IMR-90 (cell line): ENCODE results near the gene NFKBIZ. TPM values are rescaled to one million over a fixed set of nuclear protein-coding genes. Genes with fewer than 3 reads are reported as not detected.

Experiments
- ATAC-seq: fragments of 200-7000 bp; cut with Tn5 transposase; 2 replicates; pipeline ENCODE4 v1.9.1; 2020; ENCODE audit warnings: low read depth, mild to moderate bottlenecking, moderate library complexity
- BruUV-seq: library from RNA; stranded (reverse); fragments of 400-500 nt; replicated peaks from 2 replicates; lab custom pipeline; 2021; lab: Mats Ljungman, UMichigan
- CTCF ChIA-PET: fragments of 300-600 bp; formaldehyde crosslinking; extraction: SDS; loops from one replicate; lab custom pipeline; 2021; ENCODE audit warnings: antibody characterized with exemption; lab: Yijun Ruan, JAX
- POLR2A ChIA-PET: fragments of 300-600 bp; sonication (Branson Sonifier 250); formaldehyde crosslinking; loops from one replicate; lab custom pipeline; 2022; ENCODE audit warnings: antibody characterized with exemption; ENCODE audit not compliant: unreplicated experiment; lab: Charles Lee
- DNase-seq: peaks from one replicate; pipeline ENCODE4 v3.0.0; 2013
- H2AFZ ChIP-seq: replicated peaks from 2 replicates; pipeline ENCODE3; 2013; ENCODE audit warnings: low read length, mild to moderate bottlenecking; ENCODE audit not compliant: poor library complexity
- H2AK5ac ChIP-seq: 2 replicates; pipeline ENCODE4 v1.6.1; 2013; ENCODE audit warnings: low read depth, low read length, inconsistent platforms
- H2AK9ac ChIP-seq: replicated peaks from 2 replicates; pipeline ENCODE3; 2013; ENCODE audit warnings: mild to moderate bottlenecking, low read depth, low read length, moderate library complexity; ENCODE audit not compliant: poor library complexity
- H2BK120ac ChIP-seq: 2 replicates; pipeline ENCODE4 v1.6.1; 2013; ENCODE audit warnings: low read depth, low read length, inconsistent platforms
- H2BK15ac ChIP-seq: 3 replicates; pipeline ENCODE4 v1.6.1; 2013; ENCODE audit warnings: low read depth, low read length, inconsistent platforms
- H2BK20ac ChIP-seq: 2 replicates; pipeline ENCODE4 v1.6.1; 2013; ENCODE audit warnings: low read depth, mild to moderate bottlenecking, inconsistent platforms, low read length, moderate library complexity
- H2BK5ac ChIP-seq: 2 replicates; pipeline ENCODE4 v1.6.1; 2013; ENCODE audit warnings: mild to moderate bottlenecking, low read depth, low read length, inconsistent platforms; ENCODE audit not compliant: poor library complexity, severe bottlenecking
- H3K14ac ChIP-seq: replicated peaks from 2 replicates; pipeline ENCODE4 v1.6.1; 2013; ENCODE audit warnings: low read depth, low read length, inconsistent platforms
- H3K18ac ChIP-seq: 2 replicates; pipeline ENCODE4 v1.6.1; 2013; ENCODE audit warnings: low read depth, low read length, control low read depth
- H3K23ac ChIP-seq: 2 replicates; pipeline ENCODE4 v1.6.1; 2013; ENCODE audit warnings: low read depth, low read length, inconsistent platforms
- H3K27ac ChIP-seq: 2 replicates; pipeline ENCODE4 v1.5.1; 2013; ENCODE audit warnings: mild to moderate bottlenecking, control low read depth, low read length; ENCODE audit not compliant: insufficient read depth
- H3K27me3 ChIP-seq: 2 replicates; pipeline ENCODE4 v1.6.1; 2013; ENCODE audit warnings: low read length; ENCODE audit not compliant: control insufficient read depth, insufficient read depth
- H3K36me3 ChIP-seq: 2 replicates; pipeline ENCODE4 v1.6.1; 2013; ENCODE audit warnings: low read length, mixed read lengths; ENCODE audit not compliant: control insufficient read depth, insufficient read depth
- H3K4ac ChIP-seq: 2 replicates; pipeline ENCODE4 v1.6.1; 2013; ENCODE audit warnings: low read depth, low read length, inconsistent platforms
- H3K4me1 ChIP-seq: 2 replicates; pipeline ENCODE4 v1.6.1; 2013; ENCODE audit warnings: low read length, mixed read lengths; ENCODE audit not compliant: control insufficient read depth, insufficient read depth
- H3K4me2 ChIP-seq: 2 replicates; pipeline ENCODE4 v1.6.1; 2013; ENCODE audit warnings: low read depth, mild to moderate bottlenecking, control low read depth, low read length, moderate library complexity
- H3K4me3 ChIP-seq: 2 replicates; pipeline ENCODE4 v1.5.1; 2013; ENCODE audit warnings: low read depth, mild to moderate bottlenecking, control low read depth, low read length, moderate library complexity; ENCODE audit not compliant: insufficient read depth
- H3K56ac ChIP-seq: 2 replicates; pipeline ENCODE4 v1.6.1; 2013; ENCODE audit warnings: low read length, inconsistent platforms; ENCODE audit not compliant: insufficient read depth; ENCODE audit errors: extremely low read depth
- H3K79me1 ChIP-seq, 2 experiments: 2 replicates each; pipeline ENCODE4 v1.6.1; 2013; ENCODE audit warnings: low read length in 2 of 2, inconsistent platforms in 1 of 2, low read depth in 1 of 2
- H3K9ac ChIP-seq: 2 replicates; pipeline ENCODE4 v1.6.1; 2013; ENCODE audit warnings: low read depth, low read length, control low read depth
- H3K9me1 ChIP-seq: 2 replicates; pipeline ENCODE4 v1.6.1; 2013; ENCODE audit warnings: low read length, inconsistent platforms; ENCODE audit not compliant: insufficient read depth
- H3K9me3 ChIP-seq: 2 replicates; pipeline ENCODE4 v1.6.1; 2013; ENCODE audit warnings: low read length; ENCODE audit not compliant: control insufficient read depth, insufficient read depth
- H4K20me1 ChIP-seq: 2 replicates; pipeline ENCODE4 v1.6.1; 2013; ENCODE audit warnings: low read length, inconsistent platforms; ENCODE audit not compliant: insufficient read depth
- H4K5ac ChIP-seq: 2 replicates; pipeline ENCODE4 v1.6.1; 2013; ENCODE audit warnings: mild to moderate bottlenecking, low read depth, low read length, control low read depth
- H4K8ac ChIP-seq, 2 experiments: 2 replicates each; pipeline ENCODE4 v1.6.1; 2013; ENCODE audit warnings: low read depth in 2 of 2, low read length in 2 of 2, control low read depth in 1 of 2, inconsistent platforms in 1 of 2
- H4K91ac ChIP-seq: 2 replicates; pipeline ENCODE4 v1.6.1; 2013; ENCODE audit warnings: low read depth, low read length, inconsistent platforms; ENCODE audit not compliant: insufficient read depth
- BHLHE40 ChIP-seq: fragments of 150-350 bp; IDR thresholded peaks from 2 replicates; pipeline ENCODE4 v1.6.1; 2016; ENCODE audit warnings: mild to moderate bottlenecking, low read depth, low read length
- FOS ChIP-seq: fragments of 150-350 bp; IDR thresholded peaks from 2 replicates; pipeline ENCODE4 v1.6.1; 2016; ENCODE audit warnings: low read depth, low read length
- MAFK ChIP-seq: IDR thresholded peaks from 2 replicates; pipeline ENCODE4 v1.6.1; 2012; ENCODE audit warnings: low read depth, low read length, improper control_type of control experiment
- MXI1 ChIP-seq: IDR thresholded peaks from 2 replicates; pipeline ENCODE4 v1.6.1; 2012; ENCODE audit warnings: low read depth, mild to moderate bottlenecking, low read length, moderate library complexity, borderline replicate concordance
- POLR2A ChIP-seq: IDR thresholded peaks from 2 replicates; pipeline ENCODE4 v1.6.1; 2012; ENCODE audit warnings: mild to moderate bottlenecking, low read depth, low read length
- RAD21 ChIP-seq: IDR thresholded peaks from 2 replicates; pipeline ENCODE4 v1.6.1; 2012; ENCODE audit warnings: low read length, improper control_type of control experiment
- RCOR1 ChIP-seq: IDR thresholded peaks from 2 replicates; pipeline ENCODE4 v1.6.1; 2012; ENCODE audit warnings: mild to moderate bottlenecking, low read length, improper control_type of control experiment; ENCODE audit not compliant: insufficient replicate concordance
- SMC3 ChIP-seq: fragments of 150-350 bp; IDR thresholded peaks from 2 replicates; pipeline ENCODE4 v1.6.1; 2016; ENCODE audit warnings: low read depth, mild to moderate bottlenecking, antibody characterized with exemption, low read length, moderate library complexity
- WGBS, 2 experiments: methylation state at CpG; one replicate each; pipeline versions ENCODE4 v1.1.5 to v1.1.7; 2013; ENCODE audit warnings: missing lambda C conversion rate in 2 of 2; ENCODE audit not compliant: insufficient read length in 1 of 2; ENCODE audit errors: extremely low coverage in 2 of 2; 5-methylcytosine and 5-hydroxymethylcytosine counted together
- dilution Hi-C: fragments of 300-500 bp; cut with HindIII; formaldehyde crosslinking; loops from one replicate; pipeline ENCODE4 v1.14.3; 2018; ENCODE audit warnings: low sequenced_read_pairs; ENCODE audit not compliant: unreplicated experiment
- in situ Hi-C: fragments of 300-500 bp; cut with MboI; formaldehyde crosslinking; loops from 3 replicates; pipeline ENCODE4 v1.14.3; 2019; ENCODE audit warnings: low sequenced_read_pairs, inconsistent platforms, mixed read lengths
- intact Hi-C: fragments of 100-400 bp; cut with micrococcal nuclease; formaldehyde crosslinking; loops from 2 replicates; pipeline ENCODE4 v1.10.0; 2022
- polyA plus RNA-seq, 3 experiments: library from polyadenylated mRNA; depleted of rRNA; stranded (reverse); fragments of >200 nt; gene quantifications; 2 replicates each; pipeline ENCODE4 v1.2.3, GENCODE V29; 2012; ENCODE audit warnings: low replicate concordance in 1 of 3
- total RNA-seq: library from RNA; depleted of rRNA; stranded (reverse); fragments of >200 nt; gene quantifications from 2 replicates; pipeline ENCODE4 v1.2.3, GENCODE V29; 2012
- TF ChIP-seq, protein P1 (sequence below): conservative IDR thresholded peaks from 2 replicates; pipeline ENCODE4 v1.5.1; 2012; ENCODE audit warnings: mild to moderate bottlenecking, low read depth, low read length, improper control_type of control experiment
- TF ChIP-seq, protein P2 (sequence below): fragments of 150-350 bp; IDR thresholded peaks from 2 replicates; pipeline ENCODE4 v1.6.1; 2017; ENCODE audit warnings: mild to moderate bottlenecking, antibody characterized with exemption, low read length, low read depth
- TF ChIP-seq, protein P3 (sequence below): fragments of 150-350 bp; IDR thresholded peaks from 2 replicates; pipeline ENCODE4 v1.6.1; 2016; ENCODE audit warnings: low read depth, mild to moderate bottlenecking, low read length, moderate library complexity, borderline replicate concordance

Gene NFKBIZ
- total and polyA plus RNA-seq, 2 of the 4 experiments (the other 2 are of a cell fraction) = 35.0 to 40.9 TPM

DNA sequence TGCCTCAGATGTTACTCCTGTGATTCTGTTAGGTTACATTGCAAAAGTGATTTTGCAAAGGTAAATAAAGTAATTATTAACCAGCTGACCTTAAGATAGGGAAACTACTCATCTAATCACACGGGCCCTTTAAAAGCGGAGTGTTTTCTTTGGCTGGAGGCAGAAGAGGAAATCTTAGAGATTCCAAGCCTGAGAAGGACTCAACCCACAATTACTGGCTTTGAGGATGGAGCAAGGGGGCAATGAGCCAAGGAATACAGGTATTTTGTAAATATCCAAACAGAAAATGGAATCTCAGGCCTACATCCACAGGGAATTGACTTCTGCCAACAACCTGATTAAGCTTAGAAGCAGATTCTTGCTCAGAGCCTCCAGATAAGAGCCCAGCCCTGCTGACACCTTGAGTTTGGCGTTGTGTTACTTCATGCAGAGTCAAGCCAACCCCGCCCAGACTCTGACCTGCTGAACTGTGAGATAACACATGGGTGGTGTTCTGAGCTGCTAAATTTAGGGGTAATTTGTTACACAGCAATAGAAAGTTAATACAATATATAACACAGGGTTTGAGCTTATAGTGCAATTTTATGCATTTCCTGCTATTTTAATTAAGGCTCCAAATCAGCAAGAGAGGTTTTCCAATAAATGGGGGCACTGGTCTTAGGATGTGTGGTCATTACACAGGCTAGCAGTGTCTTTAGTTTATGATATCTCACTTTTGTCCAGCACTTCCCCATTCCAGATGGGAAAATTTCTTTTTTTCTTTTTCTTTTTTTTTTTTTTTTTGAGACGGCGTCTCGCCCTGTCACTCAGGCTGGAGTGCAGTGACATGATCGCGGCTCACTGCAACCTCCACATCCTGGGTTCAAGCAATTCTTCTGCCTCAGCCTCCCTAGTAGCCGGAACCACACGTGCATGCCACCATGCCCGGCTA lies 19.5 kb downstream of the NFKBIZ start:
- Histone ChIP-seq H3K27me3 (no peaks in the 10 kb centered on the region), H3K4ac (no peak overlapping the region), H2BK120ac (no peak overlapping the region), H4K8ac (no peak overlapping the region), H3K36me3 (no peaks in the 10 kb centered on the region), H2BK20ac (no peak overlapping the region), H3K9ac (no peak overlapping the region), H3K18ac (no peak overlapping the region), H3K79me1 (no peaks in the 10 kb centered on the region), H3K4me3 (no peak overlapping the region), H4K20me1 (no peaks in the 10 kb centered on the region), H3K4me1 (peaks cover 9% of the 10 kb centered on the region), H2BK5ac (no peak overlapping the region), H3K9me3 (no peaks in the 10 kb centered on the region), H2BK15ac (peak overlapping the region; percentile 11; the same call in 1 of the 3 replicates), H4K91ac (no peak overlapping the region), H3K56ac (no peak overlapping the region), H2AFZ (no peak overlapping the region), H2AK5ac (0 out of 2 replicates have a peak overlapping the region, but pooled peaks have one; percentile 51), H3K23ac (no peak overlapping the region), H2AK9ac (no peak overlapping the region), H4K5ac (no peak overlapping the region), H3K27ac (no peak overlapping the region), H3K9me1 (0 out of 2 replicates have a peak, but pooled peaks cover 4% of the 10 kb centered on the region), H3K4me2 (no peak overlapping the region), H3K14ac (no peak overlapping the region)
- ChIA-PET CTCF (no interaction called here), POLR2A (no interaction called here)
- in situ Hi-C loops = no loop called here
- no CpG with 5 or more reads among the region's 12 CpGs for WGBS, 2 experiments
- dilution Hi-C loops = no loop called here
- intact Hi-C loops = loop anchor here (5.0 kb wide), 1 partner anchor 219 kb away; no protein-coding TSS in a partner anchor
- no TSS peak for BruUV-seq
- ATAC-seq (no peak), DNase-seq (peak; percentile 58)
- TF ChIP-seq FOS = no peak
- no peak for TF ChIP-seq SMC3
- no peak for TF ChIP-seq RCOR1
- no peak for TF ChIP-seq MAFK
- TF ChIP-seq, protein P1, sequence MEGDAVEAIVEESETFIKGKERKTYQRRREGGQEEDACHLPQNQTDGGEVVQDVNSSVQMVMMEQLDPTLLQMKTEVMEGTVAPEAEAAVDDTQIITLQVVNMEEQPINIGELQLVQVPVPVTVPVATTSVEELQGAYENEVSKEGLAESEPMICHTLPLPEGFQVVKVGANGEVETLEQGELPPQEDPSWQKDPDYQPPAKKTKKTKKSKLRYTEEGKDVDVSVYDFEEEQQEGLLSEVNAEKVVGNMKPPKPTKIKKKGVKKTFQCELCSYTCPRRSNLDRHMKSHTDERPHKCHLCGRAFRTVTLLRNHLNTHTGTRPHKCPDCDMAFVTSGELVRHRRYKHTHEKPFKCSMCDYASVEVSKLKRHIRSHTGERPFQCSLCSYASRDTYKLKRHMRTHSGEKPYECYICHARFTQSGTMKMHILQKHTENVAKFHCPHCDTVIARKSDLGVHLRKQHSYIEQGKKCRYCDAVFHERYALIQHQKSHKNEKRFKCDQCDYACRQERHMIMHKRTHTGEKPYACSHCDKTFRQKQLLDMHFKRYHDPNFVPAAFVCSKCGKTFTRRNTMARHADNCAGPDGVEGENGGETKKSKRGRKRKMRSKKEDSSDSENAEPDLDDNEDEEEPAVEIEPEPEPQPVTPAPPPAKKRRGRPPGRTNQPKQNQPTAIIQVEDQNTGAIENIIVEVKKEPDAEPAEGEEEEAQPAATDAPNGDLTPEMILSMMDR = no peak
- TF ChIP-seq POLR2A = no peak
- TF ChIP-seq, protein P2, sequence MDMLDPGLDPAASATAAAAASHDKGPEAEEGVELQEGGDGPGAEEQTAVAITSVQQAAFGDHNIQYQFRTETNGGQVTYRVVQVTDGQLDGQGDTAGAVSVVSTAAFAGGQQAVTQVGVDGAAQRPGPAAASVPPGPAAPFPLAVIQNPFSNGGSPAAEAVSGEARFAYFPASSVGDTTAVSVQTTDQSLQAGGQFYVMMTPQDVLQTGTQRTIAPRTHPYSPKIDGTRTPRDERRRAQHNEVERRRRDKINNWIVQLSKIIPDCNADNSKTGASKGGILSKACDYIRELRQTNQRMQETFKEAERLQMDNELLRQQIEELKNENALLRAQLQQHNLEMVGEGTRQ = no peak
- TF ChIP-seq BHLHE40 = no peak
- TF ChIP-seq, protein P3, sequence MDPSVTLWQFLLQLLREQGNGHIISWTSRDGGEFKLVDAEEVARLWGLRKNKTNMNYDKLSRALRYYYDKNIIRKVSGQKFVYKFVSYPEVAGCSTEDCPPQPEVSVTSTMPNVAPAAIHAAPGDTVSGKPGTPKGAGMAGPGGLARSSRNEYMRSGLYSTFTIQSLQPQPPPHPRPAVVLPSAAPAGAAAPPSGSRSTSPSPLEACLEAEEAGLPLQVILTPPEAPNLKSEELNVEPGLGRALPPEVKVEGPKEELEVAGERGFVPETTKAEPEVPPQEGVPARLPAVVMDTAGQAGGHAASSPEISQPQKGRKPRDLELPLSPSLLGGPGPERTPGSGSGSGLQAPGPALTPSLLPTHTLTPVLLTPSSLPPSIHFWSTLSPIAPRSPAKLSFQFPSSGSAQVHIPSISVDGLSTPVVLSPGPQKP = no peak
- TF ChIP-seq MXI1 = no peak
- no peak for TF ChIP-seq RAD21
